GM20000 (cell line): Measurements from ENCODE around the gene HOXB6.

Experiments used
- DNase-seq: peaks from one replicate; pipeline ENCODE4 v3.0.0; 2012; ENCODE audit warnings: low spot score
- CTCF ChIP-seq: IDR thresholded peaks from 2 replicates; pipeline ENCODE4 v1.5.1; 2012; ENCODE audit warnings: mild to moderate bottlenecking, control low read depth; ENCODE audit errors: extremely low read depth, missing control alignments

HOXB6 gene

GRCh38 chr17:48596735-48597527, 7.9 kb downstream of the HOXB6 start:
- no peak for TF ChIP-seq CTCF
- DNase-seq, result no peak

GRCh38 chr17:48596000-48596734, 8.6 kb downstream of the HOXB6 start:
- no peak for TF ChIP-seq CTCF
- no peak for DNase-seq

GRCh38 chr17:48595278-48595999, 9.3 kb downstream of the HOXB6 start:
- TF ChIP-seq CTCF, result no peak
- DNase-seq, result no peak

- DNase-seq, result no peak
- TF ChIP-seq CTCF, result no peak
These were observed 10.1 kb downstream of the HOXB6 start for GRCh38 chr17:48594538-48595277.

- TF ChIP-seq CTCF, result peak; percentile 92
- DNase-seq, result peak; percentile 93
These were observed 10.8 kb downstream of the HOXB6 start for GRCh38 chr17:48593840-48594537.

GRCh38 chr17:48593126-48593829, 11.5 kb downstream of the HOXB6 start, which contains the start of gene HOXB5:
Gene HOXB5, minus strand, starts transcription at chr17:48593779. Its CDS starts 97 bp downstream, at chr17:48593682.
- TF ChIP-seq CTCF, result no peak
- peak; percentile 49 for DNase-seq
